KOPT-K1 (cell line): ENCODE measurements around the gene CGB2.

Experiments
- H3K27ac ChIP-seq: fragments of 200-600 bp; sonication (generic); 2 replicates; pipeline ENCODE4 v1.5.1; 2016; ENCODE audit warnings: antibody characterized with exemption, mild to moderate bottlenecking, low read depth, low read length; ENCODE audit not compliant: poor library complexity, severe bottlenecking
- H3K36me3 ChIP-seq: fragments of 200-600 bp; sonication (generic); 2 replicates; pipeline ENCODE4 v1.5.1; 2017; ENCODE audit warnings: antibody characterized with exemption, mild to moderate bottlenecking, low read length, moderate library complexity; ENCODE audit not compliant: insufficient read depth
- H3K9me3 ChIP-seq: fragments of 200-600 bp; sonication (generic); 2 replicates; pipeline ENCODE4 v1.5.1; 2017; ENCODE audit warnings: antibody characterized with exemption, low read length, mild to moderate bottlenecking; ENCODE audit not compliant: insufficient read depth, poor library complexity, severe bottlenecking

CGB2 gene

DNA sequence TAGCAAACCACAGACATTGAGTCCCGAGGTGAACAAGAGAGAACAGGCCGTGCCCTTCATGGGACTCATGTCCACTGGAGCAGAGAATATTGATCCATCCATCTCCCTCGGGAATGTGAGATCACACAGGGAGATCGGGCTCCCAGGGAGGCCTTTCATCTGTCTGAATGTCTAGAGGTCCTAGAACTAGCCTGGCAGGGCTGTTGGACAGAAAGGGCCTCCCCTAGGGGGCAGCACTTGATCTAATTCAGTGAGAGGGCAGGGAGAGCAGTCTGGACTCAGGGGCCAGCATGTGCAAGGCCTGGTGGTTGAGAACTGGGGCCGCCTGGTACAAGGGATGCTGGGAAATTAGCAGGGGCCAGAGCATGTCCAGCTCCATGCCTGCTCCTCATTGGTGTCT lies 33.7 kb upstream of the CGB2 start:
- Histone ChIP-seq H3K9me3 (no peaks in the 10 kb centered on the region), H3K27ac (no peak overlapping the region), H3K36me3 (peaks cover 28% of the 10 kb centered on the region)

- peaks cover 46% of the 10 kb centered on the region for H3K36me3 ChIP-seq
- no peak overlapping the region for H3K27ac ChIP-seq
- H3K9me3 ChIP-seq, result no peaks in the 10 kb centered on the region
Measured at GRCh38 chr19:48999481-49000325, 32.0 kb upstream of the CGB2 start.

GRCh38 chr19:49004133-49004532 lies 27.6 kb upstream of the CGB2 start:
- Histone ChIP-seq H3K36me3 (peaks cover 73% of the 10 kb centered on the region), H3K9me3 (no peaks in the 10 kb centered on the region), H3K27ac (no peak overlapping the region)

DNA sequence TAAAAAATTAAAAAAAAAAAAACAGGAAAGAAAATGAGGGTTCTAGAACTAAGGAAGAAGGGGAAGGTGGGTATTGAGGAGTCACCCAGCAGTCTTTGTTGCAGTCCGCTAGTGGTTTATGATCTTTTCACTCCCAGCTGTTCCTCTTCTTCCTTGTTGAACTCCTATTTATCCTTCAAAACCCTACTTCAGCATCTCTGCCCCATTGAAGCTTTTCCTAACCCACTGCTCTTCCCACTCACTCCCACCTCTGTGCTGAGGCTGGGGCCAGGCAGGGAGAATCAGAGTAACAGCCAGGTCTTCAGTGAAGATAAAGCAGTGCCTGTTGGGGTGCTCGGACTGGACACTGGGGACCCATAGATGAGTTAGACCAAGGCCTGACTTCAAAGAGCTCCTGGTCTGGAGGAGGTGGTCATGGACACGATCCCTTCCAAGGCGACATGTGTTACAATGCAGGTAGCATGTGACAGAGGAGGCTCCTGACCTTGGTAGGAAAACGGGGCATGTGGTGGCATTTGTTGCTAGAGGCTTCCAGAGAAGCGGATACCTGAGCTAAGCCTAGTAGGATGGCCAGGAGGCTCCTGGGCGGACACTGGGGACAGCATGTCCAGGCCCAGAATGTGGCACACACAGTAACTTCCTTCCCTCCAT lies 26.6 kb upstream of the CGB2 start:
- no peak overlapping the region for H3K27ac ChIP-seq
- peaks cover 73% of the 10 kb centered on the region for H3K36me3 ChIP-seq
- no peaks in the 10 kb centered on the region for H3K9me3 ChIP-seq

DNA sequence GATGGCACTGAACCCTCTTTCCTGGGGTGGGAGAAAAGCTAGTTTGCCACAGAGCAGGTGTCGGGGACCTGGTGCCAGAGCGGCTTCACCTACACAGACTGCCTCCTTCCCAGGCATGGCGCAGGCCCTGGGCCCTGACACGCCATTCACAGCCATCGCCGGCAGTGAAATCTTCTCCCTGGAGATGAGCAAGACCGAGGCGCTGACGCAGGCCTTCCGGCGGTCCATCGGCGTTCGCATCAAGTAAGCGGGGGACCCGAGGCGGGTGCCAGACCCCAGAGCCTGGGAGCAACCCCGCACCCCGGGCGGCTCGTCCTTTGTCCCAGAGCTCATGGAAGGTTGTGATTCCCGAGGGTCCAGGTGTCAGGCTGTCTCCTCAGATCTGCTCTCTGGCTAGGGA lies 24.8 kb upstream of the CGB2 start:
- Histone ChIP-seq H3K36me3 (peaks cover 87% of the 10 kb centered on the region), H3K9me3 (no peaks in the 10 kb centered on the region), H3K27ac (no peak overlapping the region)

- Histone ChIP-seq H3K27ac (no peak overlapping the region), H3K9me3 (no peaks in the 10 kb centered on the region), H3K36me3 (peaks cover 87% of the 10 kb centered on the region)
Measured at GRCh38 chr19:49009828-49010227, 21.9 kb upstream of the CGB2 start.

DNA sequence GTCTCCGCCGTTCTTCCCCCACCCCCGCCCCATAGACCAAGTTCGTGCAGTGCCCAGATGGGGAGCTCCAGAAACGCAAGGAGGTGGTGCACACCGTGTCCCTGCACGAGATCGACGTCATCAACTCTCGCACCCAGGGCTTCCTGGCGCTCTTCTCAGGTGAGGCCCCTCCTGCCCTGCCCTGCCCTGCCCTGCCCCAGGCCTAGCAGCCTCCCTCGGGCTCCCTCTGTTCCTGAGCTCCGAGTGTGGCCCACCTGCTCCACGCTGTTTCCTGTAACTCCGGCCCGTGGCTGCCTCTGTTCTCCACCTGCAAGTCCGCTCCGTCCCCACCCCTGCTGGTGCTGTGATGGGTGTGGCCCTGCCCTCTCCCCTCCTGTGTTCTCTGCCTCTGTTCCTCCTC lies 21.2 kb upstream of the CGB2 start:
- Histone ChIP-seq H3K36me3 (peaks cover 87% of the 10 kb centered on the region), H3K9me3 (no peaks in the 10 kb centered on the region), H3K27ac (no peak overlapping the region)

DNA sequence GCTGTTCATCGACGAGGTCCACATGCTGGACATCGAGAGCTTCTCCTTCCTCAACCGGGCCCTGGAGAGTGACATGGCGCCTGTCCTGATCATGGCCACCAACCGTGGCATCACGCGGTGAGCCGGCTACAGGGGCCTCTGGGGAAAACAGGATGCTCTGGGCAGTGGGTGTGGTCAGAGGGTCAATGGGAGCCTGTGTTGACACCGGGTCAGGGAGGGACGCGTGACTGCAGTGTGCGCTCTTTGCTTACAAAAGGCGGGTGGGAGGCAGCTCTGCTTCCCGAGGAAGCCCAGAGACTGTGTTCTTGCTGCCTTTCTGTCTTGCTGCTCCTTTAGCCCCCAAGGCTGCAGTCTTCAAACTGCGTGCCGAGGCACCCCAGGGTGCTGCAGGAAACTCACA lies 20.5 kb upstream of the CGB2 start:
- no peak overlapping the region for H3K27ac ChIP-seq
- peaks cover 87% of the 10 kb centered on the region for H3K36me3 ChIP-seq
- H3K9me3 ChIP-seq, result no peaks in the 10 kb centered on the region

- H3K36me3 ChIP-seq, result peaks cover 80% of the 10 kb centered on the region
- H3K9me3 ChIP-seq, result no peaks in the 10 kb centered on the region
- no peak overlapping the region for H3K27ac ChIP-seq
Measured at GRCh38 chr19:49014123-49014869, 17.4 kb upstream of the CGB2 start.

DNA sequence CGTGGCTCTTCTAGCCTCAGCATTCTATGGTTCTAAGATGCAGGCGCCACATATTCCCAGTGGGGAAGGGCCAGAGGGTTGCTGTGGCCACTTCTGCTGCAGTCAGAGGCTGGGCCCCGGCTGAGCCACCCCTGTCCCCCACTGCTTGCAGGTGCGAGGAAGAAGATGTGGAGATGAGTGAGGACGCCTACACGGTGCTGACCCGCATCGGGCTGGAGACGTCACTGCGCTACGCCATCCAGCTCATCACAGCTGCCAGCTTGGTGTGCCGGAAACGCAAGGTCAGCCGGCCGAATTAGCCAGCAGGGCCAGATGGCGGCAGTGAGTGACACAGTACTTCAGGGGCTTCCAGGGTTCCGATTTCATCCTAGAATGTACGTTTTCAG lies 16.8 kb upstream of the CGB2 start:
- H3K27ac ChIP-seq, result no peak overlapping the region
- H3K36me3 ChIP-seq, result peaks cover 74% of the 10 kb centered on the region
- H3K9me3 ChIP-seq, result no peaks in the 10 kb centered on the region

DNA sequence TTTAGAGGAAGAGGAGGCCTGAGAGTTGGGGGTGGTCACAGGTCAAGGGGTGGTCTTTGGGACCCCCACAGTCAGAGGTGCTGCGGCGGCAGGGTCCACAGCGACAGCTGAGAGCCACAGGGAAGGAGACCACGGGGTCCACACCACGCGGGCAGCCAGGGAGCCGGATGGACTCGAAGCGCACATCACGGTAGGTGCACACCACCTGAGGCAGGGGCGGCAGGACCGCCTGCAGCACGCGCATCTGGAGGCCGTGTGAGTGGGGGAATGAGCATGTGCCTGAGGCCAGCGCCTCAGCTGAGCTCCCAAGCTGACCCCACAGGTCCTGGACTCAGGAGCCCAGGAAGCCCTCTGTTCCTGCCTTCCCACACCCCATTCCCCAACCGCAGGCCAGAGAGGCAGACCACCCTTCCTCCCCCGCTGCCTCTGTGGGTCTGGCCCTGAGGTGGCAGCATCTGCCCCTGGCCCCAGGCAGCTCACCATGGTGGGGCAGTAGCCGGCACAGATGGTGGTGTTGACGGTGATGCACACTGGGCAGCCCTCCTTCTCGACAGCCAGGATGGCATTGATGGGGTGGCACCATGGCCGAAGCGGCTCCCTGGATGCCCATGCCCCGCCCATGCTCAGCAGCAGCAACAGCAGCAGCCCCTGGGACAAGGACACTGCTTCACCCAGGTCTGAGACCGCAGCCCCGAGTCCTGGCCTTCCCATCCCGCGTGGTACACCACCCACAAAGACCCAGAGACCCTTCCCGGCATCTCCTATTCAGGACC lies 15.4 kb upstream of the CGB2 start:
- peaks cover 60% of the 10 kb centered on the region for H3K36me3 ChIP-seq
- H3K27ac ChIP-seq, result no peak overlapping the region
- H3K9me3 ChIP-seq, result no peaks in the 10 kb centered on the region

DNA sequence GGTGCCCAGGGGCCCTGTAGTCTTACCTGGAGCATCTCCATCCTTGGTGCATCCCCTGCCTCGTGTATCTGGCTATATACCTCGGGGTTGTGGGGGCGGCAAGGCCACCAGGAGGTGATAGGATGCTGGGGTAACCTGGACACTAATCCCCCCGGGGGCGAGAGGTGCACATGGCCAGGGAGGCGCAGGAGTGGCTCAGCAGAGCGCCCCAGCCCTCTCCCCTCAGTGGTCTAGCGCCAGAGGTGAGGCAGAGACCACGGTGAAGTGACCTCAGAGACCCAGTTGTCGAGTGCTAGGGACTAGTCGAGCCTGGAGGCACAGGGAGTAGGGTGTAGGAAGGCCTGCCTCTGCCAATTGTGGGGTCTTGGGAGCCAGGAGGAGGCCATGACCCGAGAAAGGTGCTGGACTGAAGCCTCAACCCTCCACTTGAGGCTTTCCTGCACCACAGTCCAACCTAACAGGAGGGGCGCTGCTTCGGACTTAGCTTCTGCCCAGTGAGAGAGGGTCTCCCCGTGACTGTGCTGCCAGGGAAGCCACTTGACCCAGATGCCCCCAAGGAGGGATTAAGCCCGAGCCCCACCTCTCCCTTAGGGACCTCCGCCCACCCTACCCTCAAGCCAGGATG lies 14.5 kb upstream of the CGB2 start, which contains the start of gene LHB:
TSS of gene LHB (minus strand) at position 51 of the 625 bp plus-strand sequence. CDS start at position 41, 10 bp downstream.
- H3K36me3 ChIP-seq, result peaks cover 51% of the 10 kb centered on the region
- no peaks in the 10 kb centered on the region for H3K9me3 ChIP-seq
- H3K27ac ChIP-seq, result no peak within 1 kb of the TSS

DNA sequence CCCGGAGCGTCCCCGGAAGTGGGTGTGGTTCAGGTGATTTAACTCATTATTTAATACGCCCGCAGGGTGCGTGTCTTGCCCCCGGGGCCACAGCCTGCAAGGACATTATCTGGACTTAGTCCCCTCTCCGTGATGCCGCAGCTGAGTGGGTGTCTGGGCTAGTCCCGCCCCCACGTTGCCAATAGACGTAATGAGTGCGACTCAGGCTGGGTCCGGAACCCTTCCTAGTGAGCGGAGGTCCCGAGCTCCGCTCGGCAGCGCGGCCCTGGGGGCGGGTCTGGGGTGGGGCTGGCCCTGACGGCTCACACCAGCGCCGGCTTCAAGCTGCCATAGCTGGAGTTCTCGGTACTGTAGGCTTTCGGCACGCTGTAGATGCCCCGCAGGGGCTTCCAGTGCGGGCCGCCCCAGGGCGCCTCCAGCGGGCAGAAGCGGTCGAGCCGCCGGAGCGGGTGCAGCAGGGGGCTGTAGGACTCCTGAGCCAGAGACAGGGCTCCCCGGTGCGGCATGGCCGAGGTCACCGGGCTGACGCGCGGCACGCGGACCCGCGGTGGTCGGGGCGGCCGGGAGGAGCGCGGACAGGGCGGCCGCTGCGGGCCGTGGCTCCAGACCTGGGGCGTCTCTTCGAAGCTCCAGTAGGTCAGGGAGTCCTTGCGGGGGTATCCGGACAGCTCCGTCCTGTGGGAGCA lies 13.9 kb upstream of the CGB2 start:
- H3K36me3 ChIP-seq, result peaks cover 45% of the 10 kb centered on the region
- H3K27ac ChIP-seq, result no peak overlapping the region
- H3K9me3 ChIP-seq, result no peaks in the 10 kb centered on the region
